ENCODE data around the gene KLF13.

Gene KLF13

GRCh38 chr15:31318429-31318828 is 8.2 kb upstream of the KLF13 start:
- TF ChIP-seq, protein P1, sequence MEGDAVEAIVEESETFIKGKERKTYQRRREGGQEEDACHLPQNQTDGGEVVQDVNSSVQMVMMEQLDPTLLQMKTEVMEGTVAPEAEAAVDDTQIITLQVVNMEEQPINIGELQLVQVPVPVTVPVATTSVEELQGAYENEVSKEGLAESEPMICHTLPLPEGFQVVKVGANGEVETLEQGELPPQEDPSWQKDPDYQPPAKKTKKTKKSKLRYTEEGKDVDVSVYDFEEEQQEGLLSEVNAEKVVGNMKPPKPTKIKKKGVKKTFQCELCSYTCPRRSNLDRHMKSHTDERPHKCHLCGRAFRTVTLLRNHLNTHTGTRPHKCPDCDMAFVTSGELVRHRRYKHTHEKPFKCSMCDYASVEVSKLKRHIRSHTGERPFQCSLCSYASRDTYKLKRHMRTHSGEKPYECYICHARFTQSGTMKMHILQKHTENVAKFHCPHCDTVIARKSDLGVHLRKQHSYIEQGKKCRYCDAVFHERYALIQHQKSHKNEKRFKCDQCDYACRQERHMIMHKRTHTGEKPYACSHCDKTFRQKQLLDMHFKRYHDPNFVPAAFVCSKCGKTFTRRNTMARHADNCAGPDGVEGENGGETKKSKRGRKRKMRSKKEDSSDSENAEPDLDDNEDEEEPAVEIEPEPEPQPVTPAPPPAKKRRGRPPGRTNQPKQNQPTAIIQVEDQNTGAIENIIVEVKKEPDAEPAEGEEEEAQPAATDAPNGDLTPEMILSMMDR (conservative IDR thresholded peaks at IDR 0.05), result no peak
- no peak for TF ChIP-seq ZFX (IDR thresholded peaks at IDR 0.05)

GRCh38 chr15:31320022-31320421 is 6.6 kb upstream of the KLF13 start:
- no peak overlapping the region for H3K27ac ChIP-seq
- no peak for TF ChIP-seq ZFX (IDR thresholded peaks at IDR 0.05)
- TF ChIP-seq, protein P1 (conservative IDR thresholded peaks at IDR 0.05), result no peak

More at GRCh38 chr15:31318429-31318828, 8.2 kb upstream of the KLF13 start:
- H3K27ac ChIP-seq, result no peak overlapping the region

DNA sequence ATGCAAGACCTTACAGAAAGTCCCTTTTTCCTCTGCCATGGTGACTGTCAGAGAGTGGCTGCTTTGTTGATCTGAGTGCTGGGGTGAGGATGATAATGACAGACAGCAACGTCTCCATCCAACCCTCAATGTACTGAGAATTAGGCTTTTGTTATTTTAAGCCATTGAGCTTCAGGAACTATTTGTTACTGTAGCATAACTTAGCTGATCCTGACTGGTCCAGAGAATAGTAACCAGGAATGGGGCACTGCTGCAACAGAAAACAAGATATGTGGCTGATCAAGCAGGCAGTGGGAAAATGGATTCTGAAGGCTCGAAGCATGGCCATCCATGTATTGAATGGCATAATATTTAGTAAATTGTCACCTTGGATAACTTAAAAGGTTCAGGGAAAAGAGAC is 5.2 kb upstream of the KLF13 start:
- H3K27ac ChIP-seq, result no peak overlapping the region
- TF ChIP-seq, protein P1 (conservative IDR thresholded peaks at IDR 0.05), result no peak
- TF ChIP-seq ZFX (IDR thresholded peaks at IDR 0.05), result no peak

DNA sequence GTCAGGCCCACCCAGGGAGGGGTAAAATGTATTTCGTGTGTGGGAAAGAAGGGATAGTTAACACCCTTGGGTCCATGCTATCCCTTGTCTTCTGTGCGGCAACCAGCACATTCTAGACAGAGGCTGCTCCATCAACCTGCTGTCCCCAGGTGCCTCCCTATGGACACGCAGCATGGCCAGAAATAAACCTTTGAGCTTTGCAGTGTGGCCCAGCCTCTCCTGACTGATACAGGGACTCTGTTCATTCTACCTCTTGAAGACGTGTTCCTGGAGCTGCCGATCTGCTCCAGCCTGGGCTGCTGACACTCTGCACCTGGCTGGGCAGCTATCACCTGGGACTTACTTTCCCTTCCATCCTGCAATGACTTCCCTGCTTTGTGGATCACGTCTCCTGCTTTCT is 4.1 kb upstream of the KLF13 start:
- no peak overlapping the region for H3K27ac ChIP-seq
- TF ChIP-seq, protein P1 (conservative IDR thresholded peaks at IDR 0.05), result no peak
- TF ChIP-seq ZFX (IDR thresholded peaks at IDR 0.05), result no peak

GRCh38 chr15:31323627-31324026 is 3.0 kb upstream of the KLF13 start:
- no peak overlapping the region for H3K27ac ChIP-seq

DNA sequence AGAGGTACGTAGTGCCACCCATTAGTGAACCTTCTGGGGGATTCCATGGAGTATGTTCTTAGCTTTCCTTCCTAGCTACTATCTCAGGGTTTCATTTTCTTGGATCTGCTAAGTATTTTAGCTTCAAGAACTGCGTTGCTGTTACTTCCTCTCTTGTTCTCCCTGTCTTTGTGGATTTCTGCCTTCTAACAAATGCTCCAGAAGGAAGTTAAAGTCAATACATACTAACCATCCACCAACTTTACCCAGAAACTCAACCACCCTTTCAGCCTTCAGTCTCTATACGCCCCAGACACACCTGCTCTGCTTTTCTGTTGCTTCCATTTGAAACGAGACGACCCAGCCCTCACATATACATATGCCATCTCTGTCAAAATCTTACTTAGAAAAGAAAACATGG is 2.4 kb upstream of the KLF13 start:
- TF ChIP-seq, protein P1 (conservative IDR thresholded peaks at IDR 0.05), result no peak
- TF ChIP-seq ZFX (IDR thresholded peaks at IDR 0.05), result no peak
- no peak overlapping the region for H3K27ac ChIP-seq

More at GRCh38 chr15:31323627-31324026, 3.0 kb upstream of the KLF13 start:
- no peak for TF ChIP-seq ZFX (IDR thresholded peaks at IDR 0.05)
- TF ChIP-seq, protein P1 (conservative IDR thresholded peaks at IDR 0.05), result no peak

- H3K27ac ChIP-seq, result peak overlapping the region; percentile 81
Measured at GRCh38 chr15:31324806-31325594, 1.6 kb upstream of the KLF13 start.

More at GRCh38 chr15:31324806-31325594, 1.6 kb upstream of the KLF13 start:
- TF ChIP-seq, protein P1 (conservative IDR thresholded peaks at IDR 0.05), result no peak
- no peak for TF ChIP-seq ZFX (IDR thresholded peaks at IDR 0.05)
